Activated T-cell treated with anti-CD3 and anti-CD28 coated beads, Interleukin-2, amount 50 U/mL, for 4 hours (primary cell): ENCODE measurements around the gene CCDC91. TPM values are rescaled to one million over a fixed set of nuclear protein-coding genes. Genes with fewer than 3 reads are reported as not detected.

Experiments
- ATAC-seq, 2 donors: fragments of 200-7000 bp; cut with Tn5 transposase; one replicate each; pipeline ENCODE4 v1.10.0; 2021
- DNase-seq: peaks from one replicate; pipeline ENCODE4 v3.0.0-alpha.2; 2020
- H3K27me3 Mint-ChIP-seq: one replicate; pipeline ENCODE4 v1.8.0; 2021; ENCODE audit warnings: low read depth, mixed read lengths
- H3K36me3 Mint-ChIP-seq: one replicate; pipeline ENCODE4 v1.8.0; 2022; ENCODE audit warnings: mixed read lengths; ENCODE audit not compliant: insufficient read depth
- H3K4me1 Mint-ChIP-seq: one replicate; pipeline ENCODE4 v1.8.0; 2021; ENCODE audit warnings: low read depth, mixed read lengths
- H3K4me3 Mint-ChIP-seq: one replicate; pipeline ENCODE4 v1.8.0; 2021; ENCODE audit warnings: mild to moderate bottlenecking, moderate library complexity, mixed read lengths
- H3K9me3 Mint-ChIP-seq: one replicate; pipeline ENCODE4 v1.8.0; 2021; ENCODE audit warnings: mixed read lengths
- total RNA-seq, 3 donors: library from RNA; stranded (reverse); gene quantifications; one replicate each; pipeline ENCODE4 v1.2.1, GENCODE V29; 2021

CCDC91 gene
- total RNA-seq, 3 donors from 2014 or later, result 17.8 to 18.2 (median 18.1) TPM

- Mint-ChIP-seq H3K9me3 (no peaks in the 10 kb centered on the region), H3K27me3 (no peaks in the 10 kb centered on the region), H3K36me3 (peaks cover 9% of the 10 kb centered on the region), H3K4me3 (no peak overlapping the region), H3K4me1 (no peaks in the 10 kb centered on the region)
- ATAC-seq (no peak), DNase-seq (no peak)
Measured at GRCh38 chr12:28563936-28564335, 373.7 kb downstream of the CCDC91 start.

- peaks cover 7% of the 10 kb centered on the region for H3K36me3 Mint-ChIP-seq
- DNase-seq (no peak), ATAC-seq (no peak)
- no peaks in the 10 kb centered on the region for H3K4me1 Mint-ChIP-seq
- H3K27me3 Mint-ChIP-seq, result no peaks in the 10 kb centered on the region
- H3K9me3 Mint-ChIP-seq, result no peaks in the 10 kb centered on the region
- H3K4me3 Mint-ChIP-seq, result no peak overlapping the region
Measured at GRCh38 chr12:28568118-28568517, 377.9 kb downstream of the CCDC91 start.

- no peaks in the 10 kb centered on the region for H3K27me3 Mint-ChIP-seq
- peaks cover 5% of the 10 kb centered on the region for H3K36me3 Mint-ChIP-seq
- no peaks in the 10 kb centered on the region for H3K9me3 Mint-ChIP-seq
- no peak for DNase-seq
- ATAC-seq, result no peak
- no peak overlapping the region for H3K4me3 Mint-ChIP-seq
- no peaks in the 10 kb centered on the region for H3K4me1 Mint-ChIP-seq
Measured at GRCh38 chr12:28568704-28569103, 378.4 kb downstream of the CCDC91 start.

GRCh38 chr12:28569698-28570411, 379.6 kb downstream of the CCDC91 start:
- H3K27me3 Mint-ChIP-seq, result no peaks in the 10 kb centered on the region
- H3K4me3 Mint-ChIP-seq, result no peak overlapping the region
- peak in 1 of 2 donors; percentile 46 for ATAC-seq

GRCh38 chr12:28570811-28571210, 380.6 kb downstream of the CCDC91 start:
- Mint-ChIP-seq H3K4me1 (no peaks in the 10 kb centered on the region), H3K36me3 (peaks cover 4% of the 10 kb centered on the region), H3K27me3 (no peaks in the 10 kb centered on the region)

More at GRCh38 chr12:28569698-28570411, 379.6 kb downstream of the CCDC91 start:
- H3K36me3 Mint-ChIP-seq, result peaks cover 6% of the 10 kb centered on the region
- DNase-seq, result no peak
- H3K9me3 Mint-ChIP-seq, result no peaks in the 10 kb centered on the region
- H3K4me1 Mint-ChIP-seq, result no peaks in the 10 kb centered on the region

GRCh38 chr12:28574746-28575592, 384.7 kb downstream of the CCDC91 start:
- DNase-seq, result no peak
- ATAC-seq, result no peak
- Mint-ChIP-seq H3K27me3 (no peaks in the 10 kb centered on the region), H3K4me1 (no peaks in the 10 kb centered on the region), H3K36me3 (peaks cover 2% of the 10 kb centered on the region), H3K9me3 (no peaks in the 10 kb centered on the region), H3K4me3 (no peak overlapping the region)

More at GRCh38 chr12:28570811-28571210, 380.6 kb downstream of the CCDC91 start:
- Mint-ChIP-seq H3K9me3 (no peaks in the 10 kb centered on the region), H3K4me3 (no peak overlapping the region)
- no peak for ATAC-seq
- DNase-seq, result no peak

- Mint-ChIP-seq H3K27me3 (no peaks in the 10 kb centered on the region), H3K4me3 (no peak overlapping the region), H3K36me3 (peaks cover 2% of the 10 kb centered on the region), H3K9me3 (no peaks in the 10 kb centered on the region), H3K4me1 (no peaks in the 10 kb centered on the region)
- DNase-seq (no peak), ATAC-seq (no peak)
Measured at GRCh38 chr12:28575593-28576205, 385.4 kb downstream of the CCDC91 start.

GRCh38 chr12:28578361-28578760, 388.1 kb downstream of the CCDC91 start:
- DNase-seq, result no peak
- Mint-ChIP-seq H3K27me3 (no peaks in the 10 kb centered on the region), H3K4me3 (no peak overlapping the region), H3K9me3 (no peaks in the 10 kb centered on the region), H3K4me1 (no peaks in the 10 kb centered on the region), H3K36me3 (peaks cover 4% of the 10 kb centered on the region)
- ATAC-seq, result no peak

- H3K4me3 Mint-ChIP-seq, result no peak overlapping the region
- H3K9me3 Mint-ChIP-seq, result no peaks in the 10 kb centered on the region
- DNase-seq (no peak), ATAC-seq (peak; percentile 46 to 54)
- no peaks in the 10 kb centered on the region for H3K4me1 Mint-ChIP-seq
- peaks cover 4% of the 10 kb centered on the region for H3K36me3 Mint-ChIP-seq
- H3K27me3 Mint-ChIP-seq, result no peaks in the 10 kb centered on the region
Measured at GRCh38 chr12:28578833-28579252, 388.6 kb downstream of the CCDC91 start.

- Mint-ChIP-seq H3K4me1 (no peaks in the 10 kb centered on the region), H3K9me3 (no peaks in the 10 kb centered on the region), H3K36me3 (peaks cover 1% of the 10 kb centered on the region), H3K27me3 (no peaks in the 10 kb centered on the region), H3K4me3 (no peak overlapping the region)
- DNase-seq (no peak), ATAC-seq (no peak)
Measured at GRCh38 chr12:28582672-28583376, 392.6 kb downstream of the CCDC91 start.

GRCh38 chr12:28583701-28584261, 393.5 kb downstream of the CCDC91 start:
- peaks cover 1% of the 10 kb centered on the region for H3K36me3 Mint-ChIP-seq
- no peaks in the 10 kb centered on the region for H3K4me1 Mint-ChIP-seq
- no peaks in the 10 kb centered on the region for H3K27me3 Mint-ChIP-seq
- no peak overlapping the region for H3K4me3 Mint-ChIP-seq
- H3K9me3 Mint-ChIP-seq, result no peaks in the 10 kb centered on the region
- ATAC-seq, result no peak
- no peak for DNase-seq

- H3K4me1 Mint-ChIP-seq, result no peaks in the 10 kb centered on the region
- no peaks in the 10 kb centered on the region for H3K27me3 Mint-ChIP-seq
- DNase-seq (no peak), ATAC-seq (no peak)
- peaks cover 1% of the 10 kb centered on the region for H3K36me3 Mint-ChIP-seq
- no peak overlapping the region for H3K4me3 Mint-ChIP-seq
- H3K9me3 Mint-ChIP-seq, result peaks cover 3% of the 10 kb centered on the region
Measured at GRCh38 chr12:28585146-28585545, 394.9 kb downstream of the CCDC91 start.

- ATAC-seq, result no peak
- peaks cover 4% of the 10 kb centered on the region for H3K9me3 Mint-ChIP-seq
- no peak overlapping the region for H3K4me3 Mint-ChIP-seq
- no peaks in the 10 kb centered on the region for H3K36me3 Mint-ChIP-seq
- no peak for DNase-seq
- no peaks in the 10 kb centered on the region for H3K4me1 Mint-ChIP-seq
- no peaks in the 10 kb centered on the region for H3K27me3 Mint-ChIP-seq
Measured at GRCh38 chr12:28586481-28586880, 396.2 kb downstream of the CCDC91 start.

GRCh38 chr12:28591831-28592230, 401.6 kb downstream of the CCDC91 start:
- peaks cover 2% of the 10 kb centered on the region for H3K27me3 Mint-ChIP-seq
- no peaks in the 10 kb centered on the region for H3K4me1 Mint-ChIP-seq
- no peak for DNase-seq
- H3K9me3 Mint-ChIP-seq, result peaks cover 25% of the 10 kb centered on the region
- no peak overlapping the region for H3K4me3 Mint-ChIP-seq
- no peak for ATAC-seq
- H3K36me3 Mint-ChIP-seq, result no peaks in the 10 kb centered on the region
